SU-DHL-6 (cell line): ENCODE data around the gene TRIM36.

Experiments
- CTCF ChIP-seq: fragments of 200-600 bp; sonication (generic); IDR thresholded peaks from one replicate; pipeline ENCODE4 v1.5.1; 2017; ENCODE audit warnings: antibody characterized with exemption, mild to moderate bottlenecking, low read length, moderate library complexity; ENCODE audit not compliant: insufficient read depth, poor library complexity, severe bottlenecking
- EZH2phosphoT487 ChIP-seq: fragments of 200-600 bp; sonication (generic), shearing (Covaris generic); conservative IDR thresholded peaks from 2 replicates; pipeline ENCODE4 v1.6.1; 2018; ENCODE audit warnings: mild to moderate bottlenecking, antibody characterized with exemption, low read length, moderate library complexity, mixed read lengths

GRCh38 chr5:115097236-115097635 is 72.5 kb downstream of the TRIM36 start:
- TF ChIP-seq CTCF (no peak), EZH2phosphoT487 (no peak)
